Body of pancreas (tissue), 4 donors: ENCODE results near the gene CTRB2.
"Not testable (repeated sequence)": the region's sequence is repeated elsewhere in the genome, so short reads cannot be mapped to it uniquely, and the experiment has no call there.

Experiments used
- POLR2A ChIP-seq, 3 donors: fragments of 450-650 bp; IDR thresholded peaks; one replicate each; pipeline ENCODE4 v1.6.1; 2016; ENCODE audit warnings: antibody characterized with exemption in 3 of 3, mild to moderate bottlenecking in 2 of 3
- TF ChIP-seq, protein P1 (sequence below), 7 experiments: fragments of 450-650 bp in 4 of 7; fragments of 200-600 bp in 3 of 7; sonication (generic) in 3 of 7; IDR thresholded peaks; one replicate each; pipeline ENCODE4 v1.5.1; 2016 to 2019; ENCODE audit warnings: antibody characterized with exemption in 7 of 7

DNA sequence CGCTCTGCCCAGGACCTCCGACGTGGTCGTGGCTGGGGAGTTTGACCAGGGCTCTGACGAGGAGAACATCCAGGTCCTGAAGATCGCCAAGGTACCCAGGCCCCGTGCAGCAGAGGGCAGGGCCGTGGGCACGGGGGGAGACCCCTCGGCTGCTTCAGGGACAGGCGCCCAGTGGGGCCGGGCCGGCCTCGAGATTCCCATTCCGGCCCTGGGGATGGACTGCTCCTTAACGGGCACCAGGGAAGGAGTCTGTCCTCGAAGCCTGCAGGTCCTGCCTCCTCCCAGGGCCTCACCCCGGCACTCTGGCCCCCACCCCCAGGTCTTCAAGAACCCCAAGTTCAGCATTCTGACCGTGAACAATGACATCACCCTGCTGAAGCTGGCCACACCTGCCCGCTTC is 16.2 kb upstream of the CTRB2 start:
- TF ChIP-seq, protein P1, sequence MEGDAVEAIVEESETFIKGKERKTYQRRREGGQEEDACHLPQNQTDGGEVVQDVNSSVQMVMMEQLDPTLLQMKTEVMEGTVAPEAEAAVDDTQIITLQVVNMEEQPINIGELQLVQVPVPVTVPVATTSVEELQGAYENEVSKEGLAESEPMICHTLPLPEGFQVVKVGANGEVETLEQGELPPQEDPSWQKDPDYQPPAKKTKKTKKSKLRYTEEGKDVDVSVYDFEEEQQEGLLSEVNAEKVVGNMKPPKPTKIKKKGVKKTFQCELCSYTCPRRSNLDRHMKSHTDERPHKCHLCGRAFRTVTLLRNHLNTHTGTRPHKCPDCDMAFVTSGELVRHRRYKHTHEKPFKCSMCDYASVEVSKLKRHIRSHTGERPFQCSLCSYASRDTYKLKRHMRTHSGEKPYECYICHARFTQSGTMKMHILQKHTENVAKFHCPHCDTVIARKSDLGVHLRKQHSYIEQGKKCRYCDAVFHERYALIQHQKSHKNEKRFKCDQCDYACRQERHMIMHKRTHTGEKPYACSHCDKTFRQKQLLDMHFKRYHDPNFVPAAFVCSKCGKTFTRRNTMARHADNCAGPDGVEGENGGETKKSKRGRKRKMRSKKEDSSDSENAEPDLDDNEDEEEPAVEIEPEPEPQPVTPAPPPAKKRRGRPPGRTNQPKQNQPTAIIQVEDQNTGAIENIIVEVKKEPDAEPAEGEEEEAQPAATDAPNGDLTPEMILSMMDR (IDR thresholded peaks at IDR 0.05): not testable (repeated sequence)
- TF ChIP-seq POLR2A (IDR thresholded peaks at IDR 0.05): not testable (repeated sequence)
